ENCODE results near the gene ZNF282. TPM values are rescaled to one million over a fixed set of nuclear protein-coding genes. Genes with fewer than 3 reads are reported as not detected.

Gene ZNF282
- total RNA-seq, 4 donors from 2014 or later = 5.7 to 14.5 (median 13.1) TPM

DNA sequence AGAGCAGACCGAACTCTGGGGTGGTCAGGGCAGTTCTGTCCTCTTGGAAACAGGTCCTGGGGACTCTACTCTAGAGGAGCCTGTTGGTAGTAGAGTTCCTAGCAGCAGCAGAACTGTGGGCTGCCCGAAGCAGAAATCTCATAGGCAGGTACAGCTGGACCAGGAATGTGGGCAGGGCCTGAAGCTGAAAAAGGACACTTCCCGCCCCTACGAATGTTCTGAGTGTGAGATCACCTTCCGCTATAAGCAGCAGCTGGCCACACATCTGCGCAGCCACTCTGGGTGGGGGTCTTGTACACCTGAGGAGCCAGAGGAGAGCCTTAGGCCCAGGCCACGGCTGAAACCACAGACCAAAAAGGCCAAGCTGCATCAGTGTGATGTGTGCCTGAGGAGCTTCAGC is 58.3 kb downstream of the ZNF282 start:
- TF ChIP-seq, protein P1, sequence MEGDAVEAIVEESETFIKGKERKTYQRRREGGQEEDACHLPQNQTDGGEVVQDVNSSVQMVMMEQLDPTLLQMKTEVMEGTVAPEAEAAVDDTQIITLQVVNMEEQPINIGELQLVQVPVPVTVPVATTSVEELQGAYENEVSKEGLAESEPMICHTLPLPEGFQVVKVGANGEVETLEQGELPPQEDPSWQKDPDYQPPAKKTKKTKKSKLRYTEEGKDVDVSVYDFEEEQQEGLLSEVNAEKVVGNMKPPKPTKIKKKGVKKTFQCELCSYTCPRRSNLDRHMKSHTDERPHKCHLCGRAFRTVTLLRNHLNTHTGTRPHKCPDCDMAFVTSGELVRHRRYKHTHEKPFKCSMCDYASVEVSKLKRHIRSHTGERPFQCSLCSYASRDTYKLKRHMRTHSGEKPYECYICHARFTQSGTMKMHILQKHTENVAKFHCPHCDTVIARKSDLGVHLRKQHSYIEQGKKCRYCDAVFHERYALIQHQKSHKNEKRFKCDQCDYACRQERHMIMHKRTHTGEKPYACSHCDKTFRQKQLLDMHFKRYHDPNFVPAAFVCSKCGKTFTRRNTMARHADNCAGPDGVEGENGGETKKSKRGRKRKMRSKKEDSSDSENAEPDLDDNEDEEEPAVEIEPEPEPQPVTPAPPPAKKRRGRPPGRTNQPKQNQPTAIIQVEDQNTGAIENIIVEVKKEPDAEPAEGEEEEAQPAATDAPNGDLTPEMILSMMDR (IDR thresholded peaks at IDR 0.05; ENCODE audit: low read depth) = no peak

DNA sequence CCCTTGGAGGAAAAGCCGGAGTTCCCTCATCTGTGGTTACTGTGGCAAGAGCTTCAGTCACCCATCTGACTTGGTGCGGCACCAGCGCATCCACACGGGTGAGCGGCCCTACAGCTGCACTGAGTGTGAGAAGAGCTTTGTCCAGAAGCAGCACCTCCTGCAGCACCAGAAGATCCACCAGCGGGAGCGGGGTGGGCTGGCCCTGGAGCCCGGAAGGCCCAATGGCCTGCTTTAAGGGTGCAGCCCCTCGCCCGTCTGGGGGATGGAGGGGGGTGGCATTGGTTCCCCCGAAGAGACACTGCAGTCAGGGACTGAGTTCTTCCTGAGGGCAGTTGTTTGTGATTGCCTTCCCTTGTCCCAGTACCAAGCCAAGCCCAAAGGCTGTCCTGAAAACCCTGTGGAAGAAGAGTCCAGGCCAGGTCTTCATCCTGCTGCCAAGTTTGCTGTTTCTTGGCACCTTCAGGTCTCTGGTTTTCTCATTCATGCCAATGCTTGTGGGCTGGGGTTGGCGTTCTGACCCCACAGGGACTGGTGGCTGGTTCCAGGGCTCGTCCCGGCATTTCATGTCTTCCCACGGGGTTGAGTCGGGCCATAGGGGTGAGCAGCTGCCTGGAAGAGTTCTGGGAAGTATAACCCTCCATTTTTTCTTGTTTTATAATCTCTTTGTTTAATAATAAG is 59.0 kb downstream of the ZNF282 start:
- TF ChIP-seq, protein P1 (IDR thresholded peaks at IDR 0.05; ENCODE audit: low read depth) = no peak

DNA sequence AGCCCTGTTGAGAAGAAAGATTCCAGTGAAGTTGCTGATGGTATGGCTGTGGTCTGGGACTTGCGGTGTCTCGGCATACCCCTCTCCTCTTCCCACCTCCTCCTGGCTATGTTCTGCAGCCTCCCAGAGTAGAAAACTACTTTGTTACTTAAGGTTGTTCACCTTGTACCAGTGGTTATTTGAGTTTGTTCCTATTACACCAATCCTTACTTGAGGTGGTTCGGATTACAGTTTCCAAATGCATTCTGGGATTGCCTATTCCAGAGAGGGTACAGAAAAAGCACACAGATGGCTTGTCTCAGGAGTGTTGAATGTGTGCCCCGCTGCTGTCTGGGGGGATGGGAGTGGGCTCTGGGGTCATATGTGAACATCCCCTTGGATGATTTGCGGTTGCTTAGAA is 59.8 kb downstream of the ZNF282 start:
- TF ChIP-seq, protein P1 (IDR thresholded peaks at IDR 0.05; ENCODE audit: low read depth) = no peak

DNA sequence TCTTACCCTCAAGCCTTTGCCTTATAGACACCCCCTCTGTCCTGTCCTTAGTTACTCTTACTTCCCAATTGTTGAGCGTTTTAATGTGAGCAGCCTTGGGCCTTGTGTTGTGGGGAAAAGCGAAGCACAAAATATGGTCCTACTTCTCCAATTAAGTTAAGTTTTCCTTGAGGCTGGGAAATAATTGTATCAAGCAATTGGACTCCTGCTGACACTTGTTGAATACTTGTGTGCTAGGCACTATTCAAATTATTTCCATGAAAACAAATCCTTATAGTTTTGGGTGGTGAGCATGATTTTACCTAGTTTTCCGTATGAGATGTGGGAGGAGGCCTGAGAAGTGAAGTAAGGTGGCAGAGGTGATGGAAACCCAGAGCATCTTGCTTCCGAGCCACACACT is 61.2 kb downstream of the ZNF282 start:
- TF ChIP-seq, protein P1 (IDR thresholded peaks at IDR 0.05; ENCODE audit: low read depth) = no peak

DNA sequence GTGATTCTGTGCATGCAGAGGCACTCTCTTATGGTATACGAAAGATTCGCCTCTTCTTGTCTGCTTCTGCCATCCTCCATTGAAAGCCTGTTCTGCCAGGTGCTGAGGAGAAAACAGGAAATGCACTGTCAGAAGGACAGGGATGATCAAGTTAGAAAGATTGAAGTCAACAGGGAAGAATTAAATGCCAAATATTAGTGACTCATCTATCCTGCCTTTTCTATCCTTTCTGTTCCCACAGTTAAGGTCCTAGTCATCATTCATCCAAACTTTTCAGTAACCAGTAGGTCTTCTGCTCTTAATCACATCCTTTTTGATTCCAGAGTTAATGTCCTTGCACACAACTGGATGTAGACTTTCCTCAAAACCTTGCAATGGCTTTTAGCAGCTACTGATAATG is 61.8 kb downstream of the ZNF282 start:
- TF ChIP-seq, protein P1 (IDR thresholded peaks at IDR 0.05; ENCODE audit: low read depth) = no peak

DNA sequence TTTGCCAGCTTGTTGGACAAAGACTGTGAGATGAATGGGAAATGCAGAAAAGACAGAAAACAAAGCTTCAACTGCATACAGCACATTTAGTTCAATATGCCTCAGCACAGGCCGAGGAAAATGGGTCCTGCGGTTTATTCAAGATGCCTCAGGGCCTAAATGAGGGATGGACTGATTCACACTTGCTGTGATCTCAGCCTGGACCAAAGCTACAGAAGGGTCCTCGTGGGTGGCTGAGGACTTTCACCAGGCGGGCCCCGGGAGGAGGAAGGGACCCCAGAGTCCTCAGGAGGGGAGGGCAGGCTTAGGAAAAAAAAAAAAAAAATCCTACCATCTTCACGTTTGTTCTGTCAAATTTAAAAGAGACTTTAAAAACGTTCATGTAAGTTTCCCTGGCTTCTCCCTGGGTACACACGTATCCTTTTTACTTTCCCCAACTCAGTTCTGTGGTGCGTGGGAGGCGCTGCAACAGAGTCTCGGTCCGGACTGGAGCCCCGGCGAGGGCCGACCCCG is 66.0 kb downstream of the ZNF282 start:
- TF ChIP-seq, protein P1 (IDR thresholded peaks at IDR 0.05; ENCODE audit: low read depth) = no peak

DNA sequence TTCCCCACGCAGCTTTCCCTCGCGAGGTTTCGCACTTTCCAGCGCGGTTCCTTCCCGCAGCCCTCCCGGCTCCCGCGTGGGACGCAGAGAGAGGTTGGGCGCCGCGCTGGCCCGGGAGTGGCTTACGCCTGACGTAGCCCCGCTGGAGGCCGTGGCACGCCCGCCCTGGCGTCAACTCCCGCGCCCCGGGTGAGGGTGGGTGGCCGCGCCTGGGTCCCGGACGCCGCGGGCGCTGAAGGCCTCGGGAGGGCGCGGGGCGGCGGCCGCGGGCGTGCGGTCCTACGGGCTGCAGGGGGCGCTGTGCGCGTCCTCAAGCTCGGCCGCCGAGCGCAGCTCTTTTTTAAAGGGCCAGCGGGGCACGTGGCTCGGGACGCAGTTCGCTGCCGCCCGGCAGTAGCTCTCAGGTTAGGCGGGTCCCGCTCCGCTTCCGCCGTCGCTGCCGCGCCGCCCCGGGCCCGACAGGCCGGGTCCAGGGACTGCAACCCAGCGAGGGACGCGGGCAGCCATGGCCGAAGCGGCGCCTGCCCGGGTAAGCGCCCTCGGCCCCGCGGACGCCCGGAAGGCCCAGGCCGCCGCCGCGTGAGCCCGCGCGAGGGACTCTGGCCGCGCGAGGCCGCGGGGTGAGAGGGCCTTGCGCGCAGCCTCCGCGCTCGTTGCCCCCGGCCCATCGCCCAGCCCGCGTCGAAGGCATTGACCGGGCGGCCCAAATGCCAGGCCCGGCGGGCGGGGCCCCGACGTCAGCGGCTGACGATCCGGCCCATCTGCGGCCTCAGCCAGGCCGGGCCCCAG is 66.7 kb downstream of the ZNF282 start, which contains the start of gene ZNF783:
ZNF783 (plus strand) TSS at position 368 of the 789 bp plus-strand sequence; CDS start at position 506, 138 bp downstream.
- TF ChIP-seq, protein P1 (IDR thresholded peaks at IDR 0.05; ENCODE audit: low read depth) = no peak
